Measurements from ENCODE around the gene ERGIC2.

The ERGIC2 gene

GRCh38 chr12:29288031-29288430 is 92.9 kb downstream of the ERGIC2 start:
- DNase-seq (ENCODE audit: low read depth), result no peak
- H3K4me3 ChIP-seq (ENCODE audit: low read depth, low read length), result no peak overlapping the region
- TF ChIP-seq CTCF (IDR thresholded peaks at IDR 0.05; ENCODE audit: insufficient read depth, low read depth, low read length, missing control alignments), result no peak

GRCh38 chr12:29287622-29288021 is 93.3 kb downstream of the ERGIC2 start:
- no peak for TF ChIP-seq CTCF (IDR thresholded peaks at IDR 0.05; ENCODE audit: insufficient read depth, low read depth, low read length, missing control alignments)
- no peak for DNase-seq (ENCODE audit: low read depth)
- no peak overlapping the region for H3K4me3 ChIP-seq (ENCODE audit: low read depth, low read length)
